Measurements from ENCODE around the gene PDAP1. TPM values are rescaled to one million over a fixed set of nuclear protein-coding genes. Genes with fewer than 3 reads are reported as not detected.
A peak's percentile ranks its signal among the peaks of the same experiment; 100 is the strongest.
"Not testable (repeated sequence)": the region's sequence is repeated elsewhere in the genome, so short reads cannot be mapped to it uniquely, and the experiment has no call there.

PDAP1 gene
- total RNA-seq, 1 experiment from 2014 or later: 180 TPM

GRCh38 chr7:99362801-99363200 is 45.6 kb downstream of the PDAP1 start:
- H3K4me3 Mint-ChIP-seq (ENCODE audit: unreplicated experiment): no peak overlapping the region
- Histone ChIP-seq H3K9me3 (no peaks in the 10 kb centered on the region), H3K4me1 (peaks cover 6% of the 10 kb centered on the region; the same call in 1 of the 2 replicates), H3K36me3 (ENCODE audit: control insufficient read depth, insufficient read depth, low read length) (peaks cover 5% of the 10 kb centered on the region; the same call in 1 of the 2 replicates), H3K4me3 (ENCODE audit: low read depth, low read length) (no peak overlapping the region), H3K27me3 (replicated peaks; ENCODE audit: control insufficient read depth, insufficient read depth, low read length) (no peaks in the 10 kb centered on the region)
- H3K36me3 Mint-ChIP-seq (ENCODE audit: insufficient read depth, unreplicated experiment): peaks cover 92% of the 10 kb centered on the region
- no peaks in the 10 kb centered on the region for H3K4me1 Mint-ChIP-seq (ENCODE audit: low read depth, unreplicated experiment)
- BruUV-seq (replicated peaks): no TSS peak
- TF ChIP-seq CTCF (IDR thresholded peaks at IDR 0.05; ENCODE audit: insufficient read depth in 1 of 2, low read depth in 1 of 2, low read length in 1 of 2, severe bottlenecking in 1 of 2, unreplicated experiment in 1 of 2): no peak
- no peaks in the 10 kb centered on the region for H3K9me3 Mint-ChIP-seq (ENCODE audit: unreplicated experiment)
- no peaks in the 10 kb centered on the region for H3K27me3 Mint-ChIP-seq (ENCODE audit: insufficient read depth, unreplicated experiment)
- intact Hi-C loops (cut with micrococcal nuclease; ENCODE audit: unreplicated experiment): no loop called here
- H3K27ac Mint-ChIP-seq (ENCODE audit: unreplicated experiment): no peak overlapping the region
- POLR2A ChIA-PET: interaction anchor here (0.6 kb wide), 1 partner anchor 10 kb away, joined by 4 read pairs; no protein-coding TSS in a partner anchor
- DNase-seq: no peak
- CTCF ChIA-PET: interaction anchor here (0.7 kb wide), 1 partner anchor 29 kb away, joined by 4 read pairs; no protein-coding TSS in a partner anchor

- Histone ChIP-seq H3K4me1 (no peaks in the 10 kb centered on the region), H3K36me3 (ENCODE audit: control insufficient read depth, insufficient read depth, low read length) (peaks cover 5% of the 10 kb centered on the region; the same call in 1 of the 2 replicates), H3K27me3 (replicated peaks; ENCODE audit: control insufficient read depth, insufficient read depth, low read length) (no peaks in the 10 kb centered on the region), H3K9me3 (no peaks in the 10 kb centered on the region), H3K4me3 (ENCODE audit: low read depth, low read length) (no peak overlapping the region)
- H3K9me3 Mint-ChIP-seq (ENCODE audit: unreplicated experiment): no peaks in the 10 kb centered on the region
- no TSS peak for BruUV-seq (replicated peaks)
- H3K4me1 Mint-ChIP-seq (ENCODE audit: low read depth, unreplicated experiment): no peaks in the 10 kb centered on the region
- CTCF ChIA-PET: interaction anchor here (0.7 kb wide), 1 partner anchor 1339 kb away, joined by 4 read pairs; no protein-coding TSS in a partner anchor
- H3K36me3 Mint-ChIP-seq (ENCODE audit: insufficient read depth, unreplicated experiment): peaks cover 92% of the 10 kb centered on the region
- intact Hi-C loops (cut with micrococcal nuclease; ENCODE audit: unreplicated experiment): no loop called here
- POLR2A ChIA-PET: no interaction called here
- TF ChIP-seq CTCF (IDR thresholded peaks at IDR 0.05; ENCODE audit: insufficient read depth in 1 of 2, low read depth in 1 of 2, low read length in 1 of 2, severe bottlenecking in 1 of 2, unreplicated experiment in 1 of 2): peak in 1 of 2 experiments; percentile 18
- no peak overlapping the region for H3K27ac Mint-ChIP-seq (ENCODE audit: unreplicated experiment)
- H3K27me3 Mint-ChIP-seq (ENCODE audit: insufficient read depth, unreplicated experiment): no peaks in the 10 kb centered on the region
- peak; percentile 31 to 51 for DNase-seq
- no peak overlapping the region for H3K4me3 Mint-ChIP-seq (ENCODE audit: unreplicated experiment)
These were observed 48.8 kb downstream of the PDAP1 start for GRCh38 chr7:99359465-99360154.

GRCh38 chr7:99358521-99358920 is 49.9 kb downstream of the PDAP1 start:
- H3K27ac Mint-ChIP-seq (ENCODE audit: unreplicated experiment); H3K4me3 ChIP-seq (ENCODE audit: low read depth, low read length); H3K36me3 ChIP-seq (ENCODE audit: control insufficient read depth, insufficient read depth, low read length); POLR2A ChIA-PET; H3K9me3 Mint-ChIP-seq (ENCODE audit: unreplicated experiment); H3K9me3 ChIP-seq; CTCF ChIA-PET; DNase-seq; H3K4me1 Mint-ChIP-seq (ENCODE audit: low read depth, unreplicated experiment); BruUV-seq (replicated peaks); intact Hi-C loops (cut with micrococcal nuclease; ENCODE audit: unreplicated experiment); H3K27me3 ChIP-seq (replicated peaks; ENCODE audit: control insufficient read depth, insufficient read depth, low read length); H3K4me3 Mint-ChIP-seq (ENCODE audit: unreplicated experiment); H3K27me3 Mint-ChIP-seq (ENCODE audit: insufficient read depth, unreplicated experiment); H3K4me1 ChIP-seq: not testable (repeated sequence)
- H3K36me3 Mint-ChIP-seq (ENCODE audit: insufficient read depth, unreplicated experiment): peaks cover 92% of the 10 kb centered on the region

Data from Caco-2 (cell line).